Gastrocnemius medialis (tissue), 4 donors: ENCODE measurements around the gene RNF213. TPM values are rescaled to one million over a fixed set of nuclear protein-coding genes. Genes with fewer than 3 reads are reported as not detected.
A peak's percentile ranks its signal among the peaks of the same experiment; 100 is the strongest.

Source experiments
- ATAC-seq, 2 donors: fragments of 150-250 bp; one replicate each; pipeline ENCODE4 v1.9.1; 2016
- DNase-seq, 2 donors: peaks; one replicate each; pipeline ENCODE4 v3.0.0-alpha.2; 2019
- H3K27ac ChIP-seq, 4 donors: fragments of 200-600 bp; sonication (generic); 1 replicate in 1 of 4; 2 replicates in 3 of 4; pipeline ENCODE4 v1.5.1; 2016 to 2018; ENCODE audit warnings: mild to moderate bottlenecking in 2 of 4, moderate library complexity in 1 of 4
- H3K27me3 ChIP-seq, 3 donors: fragments of 200-600 bp; sonication (generic) in 2 of 3; 1 replicate in 1 of 3; 2 replicates in 2 of 3; pipeline versions ENCODE4 v1.5.1 to v1.6.0; 2016 to 2019; ENCODE audit warnings: mild to moderate bottlenecking in 1 of 3, moderate library complexity in 1 of 3
- H3K36me3 ChIP-seq, 2 donors: fragments of 200-600 bp; sonication (generic) in 1 of 2; one replicate each; pipeline ENCODE4 v1.5.1; 2017 to 2018
- H3K4me1 ChIP-seq, 2 donors: fragments of 200-600 bp; sonication (generic) in 1 of 2; one replicate each; pipeline ENCODE4 v1.5.1; 2016 to 2017; ENCODE audit warnings: mild to moderate bottlenecking in 2 of 2
- H3K4me3 ChIP-seq, 4 donors: fragments of 200-600 bp; sonication (generic) in 3 of 4; 1 replicate in 1 of 4; 2 replicates in 3 of 4; pipeline ENCODE4 v1.5.1; 2016 to 2019; ENCODE audit warnings: mild to moderate bottlenecking in 2 of 4
- H3K9me3 ChIP-seq, 3 donors: fragments of 200-600 bp; sonication (generic) in 2 of 3; 1 replicate in 1 of 3; 2 replicates in 2 of 3; pipeline ENCODE4 v1.5.1; 2016 to 2019
- CTCF ChIP-seq, 5 experiments: fragments of 450-650 bp in 3 of 5; fragments of 200-600 bp in 2 of 5; sonication (generic) in 2 of 5; IDR thresholded peaks in 4 of 5; conservative IDR thresholded peaks in 1 of 5; 1 replicate in 4 of 5; 2 replicates in 1 of 5; pipeline ENCODE4 v1.5.1; 2016 to 2019; ENCODE audit warnings: antibody characterized with exemption in 5 of 5, mild to moderate bottlenecking in 3 of 5, moderate library complexity in 3 of 5
- POLR2A ChIP-seq, 2 donors: fragments of 450-650 bp; IDR thresholded peaks; one replicate each; pipeline ENCODE4 v1.6.1; 2017; ENCODE audit warnings: antibody characterized with exemption in 2 of 2, mild to moderate bottlenecking in 2 of 2, moderate library complexity in 2 of 2
- in situ Hi-C, 4 donors: fragments of 200-750 bp; cut with MboI; loops; one replicate each; pipeline versions ENCODE4 v1.15.0 to v1.8.0; 2017; ENCODE audit warnings: low sequenced_read_pairs in 4 of 4
- intact Hi-C: fragments of 100-400 bp; cut with DNase I; formaldehyde crosslinking; loops from one replicate; pipeline ENCODE4 v1.15.1; 2023; ENCODE audit warnings: low total_unique reads
- total RNA-seq, 4 donors: library from RNA; depleted of rRNA; stranded (reverse); fragments of >200 nt; gene quantifications; one replicate each; pipeline versions ENCODE4 v1.1.0 to v1.2.3, GENCODE V29; 2016

Gene RNF213
- 10 to 100 TPM; 24.1 to 51.8 (median 28.6) TPM for total RNA-seq

- ATAC-seq (peak; percentile 53 to 61), DNase-seq (peak in 1 of 2 donors; percentile 35)
- Histone ChIP-seq H3K4me1 (peaks cover 27 to 34% of the 10 kb centered on the region in 2 donors), H3K9me3 (no peaks in the 10 kb centered on the region), H3K27me3 (no peaks in the 10 kb centered on the region), H3K36me3 (peaks cover 0 to 3% of the 10 kb centered on the region in 2 donors), H3K4me3 (peak within 1 kb of the TSS; percentile 85 to 99 (median 92)), H3K27ac (peak within 1 kb of the TSS; percentile 93 to 100 (median 98))
- no peak for TF ChIP-seq CTCF (IDR thresholded peaks at IDR 0.05 in 4 of 5, conservative IDR thresholded peaks at IDR 0.05 in 1 of 5)
- TF ChIP-seq POLR2A (IDR thresholded peaks at IDR 0.05) = peak; percentile 90 to 95
- intact Hi-C loops = loop anchor here (1.0 to 10.0 kb wide), 4 partner anchors 113 to 256 kb away; partner anchors contain the start of genes EIF4A3 and GAA
- in situ Hi-C loops = no loop called here
Observed at GRCh38 chr17:80260791-80261158, at the start of gene RNF213. Gene RNF213, plus strand, starts transcription at chr17:80260852. Its CDS starts 2,830 bp downstream, at chr17:80263682.

- in situ Hi-C loops = no loop called here
- peaks cover 0 to 51% of the 10 kb centered on the region in 2 donors for H3K36me3 ChIP-seq
- no peak for DNase-seq
Observed at GRCh38 chr17:80212109-80212508, 48.5 kb upstream of the RNF213 start.

GRCh38 chr17:80212511-80212910 lies 48.1 kb upstream of the RNF213 start:
- DNase-seq = no peak
- no peak for ATAC-seq

More at GRCh38 chr17:80212109-80212508, 48.5 kb upstream of the RNF213 start:
- Histone ChIP-seq H3K4me1 (no peaks in the 10 kb centered on the region), H3K4me3 (no peak overlapping the region), H3K27ac (no peak overlapping the region), H3K9me3 (no peaks in the 10 kb centered on the region), H3K27me3 (no peaks in the 10 kb centered on the region)
- TF ChIP-seq CTCF (IDR thresholded peaks at IDR 0.05 in 4 of 5, conservative IDR thresholded peaks at IDR 0.05 in 1 of 5) = no peak
- no peak for TF ChIP-seq POLR2A (IDR thresholded peaks at IDR 0.05)
- intact Hi-C loops = no loop called here
- no peak for ATAC-seq

GRCh38 chr17:80212962-80213642 lies 47.5 kb upstream of the RNF213 start:
- intact Hi-C loops = no loop called here
- no peak for DNase-seq

More at GRCh38 chr17:80212511-80212910, 48.1 kb upstream of the RNF213 start:
- intact Hi-C loops (no loop called here), in situ Hi-C loops (no loop called here)
- no peak overlapping the region for H3K27ac ChIP-seq
- H3K36me3 ChIP-seq = peaks cover 0 to 53% of the 10 kb centered on the region in 2 donors
- H3K27me3 ChIP-seq = no peaks in the 10 kb centered on the region
- no peak for TF ChIP-seq CTCF (IDR thresholded peaks at IDR 0.05 in 4 of 5, conservative IDR thresholded peaks at IDR 0.05 in 1 of 5)
- H3K4me3 ChIP-seq = no peak overlapping the region
- no peaks in the 10 kb centered on the region for H3K4me1 ChIP-seq
- H3K9me3 ChIP-seq = no peaks in the 10 kb centered on the region

More at GRCh38 chr17:80212962-80213642, 47.5 kb upstream of the RNF213 start:
- Histone ChIP-seq H3K4me3 (no peak overlapping the region), H3K27ac (no peak overlapping the region), H3K27me3 (no peaks in the 10 kb centered on the region), H3K9me3 (no peaks in the 10 kb centered on the region), H3K36me3 (peaks cover 0 to 53% of the 10 kb centered on the region in 2 donors), H3K4me1 (no peaks in the 10 kb centered on the region)
- no peak for ATAC-seq
- TF ChIP-seq CTCF (IDR thresholded peaks at IDR 0.05 in 4 of 5, conservative IDR thresholded peaks at IDR 0.05 in 1 of 5) (no peak), POLR2A (IDR thresholded peaks at IDR 0.05) (no peak)
- in situ Hi-C loops = no loop called here
